HepG2 (cell line): ENCODE results near the gene DTX2. TPM values are rescaled to one million over a fixed set of nuclear protein-coding genes. Genes with fewer than 3 reads are reported as not detected.
A peak's percentile ranks its signal among the peaks of the same experiment; 100 is the strongest.

Source experiments
- CENPX ChIP-seq: sonication (generic); formaldehyde crosslinking; IDR thresholded peaks from 2 replicates; pipeline ENCODE4 v1.9.0; 2021; ENCODE audit warnings: mild to moderate bottlenecking, missing genetic modification reagents, moderate library complexity
- CHD2 ChIP-seq: IDR thresholded peaks from 2 replicates; pipeline ENCODE4 v1.6.1; 2011; ENCODE audit warnings: low read depth, low read length, improper control_type of control experiment
- DNMT3B ChIP-seq: conservative IDR thresholded peaks from 2 replicates; pipeline ENCODE4 v1.6.1; 2016; ENCODE audit warnings: missing biosample characterization, control low read depth
- ISX ChIP-seq: sonication (generic); formaldehyde crosslinking; conservative IDR thresholded peaks from 2 replicates; pipeline ENCODE4 v1.5.0; 2020; ENCODE audit warnings: missing genetic modification reagents
- JUND ChIP-seq: sonication (generic); formaldehyde crosslinking; IDR thresholded peaks from 2 replicates; pipeline ENCODE4 v1.8.0; 2022; ENCODE audit warnings: mild to moderate bottlenecking, missing genetic modification reagents
- KAT8 ChIP-seq: IDR thresholded peaks from 2 replicates; pipeline ENCODE4 v1.6.1; 2016; ENCODE audit warnings: missing genetic modification reagents, missing compliant biosample characterization
- MIXL1 ChIP-seq: IDR thresholded peaks from 2 replicates; pipeline ENCODE4 v1.6.1; 2016
- PHF20 ChIP-seq: sonication (generic); formaldehyde crosslinking; IDR thresholded peaks from 2 replicates; pipeline ENCODE4 v1.5.0; 2020; ENCODE audit warnings: mild to moderate bottlenecking, missing genetic modification reagents
- RBM39 ChIP-seq: fragments of 200-400 bp; formaldehyde crosslinking; IDR thresholded peaks from one replicate; pipeline ENCODE4 v1.6.1; 2018; ENCODE audit warnings: antibody characterized with exemption, mild to moderate bottlenecking, low read depth, low read length; ENCODE audit not compliant: poor library complexity, severe bottlenecking
- RELA ChIP-seq: sonication (generic); formaldehyde crosslinking; IDR thresholded peaks from 2 replicates; pipeline ENCODE4 v1.4.0; 2020; ENCODE audit warnings: missing genetic modification reagents
- SOX6 ChIP-seq, 2 experiments: fragments of 450-650 bp in 1 of 2; sonication (generic) in 1 of 2; formaldehyde crosslinking in 1 of 2; IDR thresholded peaks; 2 replicates each; pipeline versions ENCODE4 v1.4.0 to v1.6.1; 2017 to 2020; ENCODE audit warnings: antibody characterized with exemption in 1 of 2, mild to moderate bottlenecking in 1 of 2, missing genetic modification reagents in 1 of 2
- SRF ChIP-seq: IDR thresholded peaks from 2 replicates; pipeline ENCODE4 v1.6.1; 2011; ENCODE audit warnings: mild to moderate bottlenecking, low read depth, low read length, moderate library complexity
- SRSF4 ChIP-seq: fragments of 200-400 bp; formaldehyde crosslinking; IDR thresholded peaks from one replicate; pipeline ENCODE4 v1.6.1; 2018; ENCODE audit warnings: mild to moderate bottlenecking, low read depth, low read length, moderate library complexity; ENCODE audit not compliant: poor library complexity, severe bottlenecking
- SRSF9 ChIP-seq: fragments of 200-400 bp; formaldehyde crosslinking; IDR thresholded peaks from 2 replicates; pipeline ENCODE4 v1.6.1; 2018; ENCODE audit warnings: borderline replicate concordance, mild to moderate bottlenecking, low read depth, low read length; ENCODE audit not compliant: insufficient read depth, poor library complexity, severe bottlenecking
- ZFP36L2 ChIP-seq: sonication (generic); formaldehyde crosslinking; IDR thresholded peaks from 2 replicates; pipeline ENCODE4 v1.4.0; 2020; ENCODE audit warnings: missing genetic modification reagents
- ZNF264 ChIP-seq: sonication (generic); formaldehyde crosslinking; IDR thresholded peaks from 2 replicates; pipeline ENCODE4 v1.4.0; 2020; ENCODE audit warnings: missing genetic modification reagents
- ZNF354B ChIP-seq: sonication (generic); formaldehyde crosslinking; IDR thresholded peaks from 2 replicates; pipeline ENCODE4 v1.8.0; 2022; ENCODE audit warnings: mild to moderate bottlenecking, missing genetic modification reagents
- ZNF367 ChIP-seq: sonication (generic); formaldehyde crosslinking; IDR thresholded peaks from 2 replicates; pipeline ENCODE4 v1.4.0; 2020; ENCODE audit warnings: missing genetic modification reagents, borderline replicate concordance
- ZNF644 ChIP-seq: IDR thresholded peaks from 2 replicates; pipeline ENCODE4 v1.6.1; 2016; ENCODE audit warnings: low read depth
- polyA plus RNA-seq, 8 experiments: library from polyadenylated mRNA; depleted of rRNA in 3 of 8; stranded (reverse) in 7 of 8; unstranded in 1 of 8; fragments of >200 nt; fragmentation: Illumina TruSeq in 4 of 8; extraction: Trizol in 4 of 8; gene quantifications; 2 replicates each; pipeline versions ENCODE4 v1.2.1 to v1.2.3, GENCODE V29; 2011 to 2016; ENCODE audit warnings: low read depth in 4 of 8, missing spikeins in 1 of 8, mixed read lengths in 1 of 8; ENCODE audit not compliant: insufficient read depth in 1 of 8
- total RNA-seq, 5 experiments: library from RNA; depleted of rRNA; stranded (reverse); fragments of >200 nt; fragmentation: Illumina TruSeq; extraction: Trizol; gene quantifications; 2 replicates each; pipeline ENCODE4 v1.2.3, GENCODE V29; 2016; ENCODE audit warnings: low read depth in 1 of 5
- TF ChIP-seq, protein P1 (sequence below): sonication (generic); formaldehyde crosslinking; IDR thresholded peaks from 2 replicates; pipeline ENCODE4 v1.4.0; 2020; ENCODE audit warnings: missing genetic modification reagents
- TF ChIP-seq, protein P2 (sequence below): IDR thresholded peaks from 2 replicates; pipeline ENCODE4 v1.4.0; 2020; ENCODE audit warnings: mild to moderate bottlenecking, missing genetic modification reagents
- TF ChIP-seq, protein P3 (sequence below): sonication (generic); formaldehyde crosslinking; IDR thresholded peaks from 2 replicates; pipeline ENCODE4 v1.5.0; 2020; ENCODE audit warnings: missing genetic modification reagents
- TF ChIP-seq, protein P4 (sequence below): sonication (generic); formaldehyde crosslinking; IDR thresholded peaks from 2 replicates; pipeline ENCODE4 v1.5.0; 2020; ENCODE audit warnings: missing genetic modification reagents, mild to moderate bottlenecking, borderline replicate concordance

DTX2 gene
- total and polyA plus RNA-seq, 2 of the 13 experiments (the other 11 are each of a cell fraction or from before 2014, with no cell fraction given) = 5.5 to 6.2 TPM

DNA sequence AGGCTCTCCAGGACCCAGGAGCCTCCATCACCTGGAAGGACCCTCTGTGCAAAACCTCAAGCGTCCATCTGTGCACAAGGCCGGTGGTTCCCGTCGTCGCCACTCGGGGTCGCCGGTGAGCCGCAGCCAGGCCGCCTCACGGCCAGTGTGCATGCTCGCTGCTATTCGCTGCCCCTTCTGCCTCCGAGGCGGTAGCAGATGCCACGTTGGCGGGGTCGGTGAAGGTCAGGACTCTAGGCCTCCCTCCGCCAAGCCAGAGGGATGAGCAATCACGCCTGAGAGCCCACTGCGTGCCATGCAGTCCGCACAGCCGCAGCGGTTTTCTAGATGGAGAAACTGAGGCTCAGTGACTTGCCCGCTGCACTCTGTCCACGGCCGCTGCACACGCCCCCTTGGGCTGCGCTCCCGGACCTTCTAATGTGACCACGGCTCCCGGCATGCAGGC lies 54.5 kb downstream of the DTX2 start (continued):
- TF ChIP-seq DNMT3B (CRISPR knock-in tag) (no peak), ZNF367 (CRISPR knock-in tag) (no peak), ZNF264 (CRISPR knock-in tag) (0 out of 2 replicates have a peak, but pooled peaks have one; percentile 46), ZNF354B (CRISPR knock-in tag) (no peak), PHF20 (CRISPR knock-in tag) (no peak), KAT8 (peak; percentile 24; the same call in 1 of the 2 replicates), ZNF644 (CRISPR knock-in tag) (no peak), CHD2 (no peak), SRSF4 (no peak), SOX6 (IDR thresholded peaks at IDR 0.05) (no peak), SOX6 (CRISPR knock-in tag; IDR thresholded peaks at IDR 0.05) (no peak), ISX (no peak), SRSF9 (no peak), JUND (0 out of 2 replicates have a peak, but pooled peaks have one; percentile 49), ZFP36L2 (CRISPR knock-in tag) (no peak), SRF (no peak), RBM39 (no peak), CENPX (CRISPR knock-in tag) (no peak), MIXL1 (CRISPR knock-in tag) (no peak), RELA (CRISPR knock-in tag) (no peak)
- TF ChIP-seq, protein P1, sequence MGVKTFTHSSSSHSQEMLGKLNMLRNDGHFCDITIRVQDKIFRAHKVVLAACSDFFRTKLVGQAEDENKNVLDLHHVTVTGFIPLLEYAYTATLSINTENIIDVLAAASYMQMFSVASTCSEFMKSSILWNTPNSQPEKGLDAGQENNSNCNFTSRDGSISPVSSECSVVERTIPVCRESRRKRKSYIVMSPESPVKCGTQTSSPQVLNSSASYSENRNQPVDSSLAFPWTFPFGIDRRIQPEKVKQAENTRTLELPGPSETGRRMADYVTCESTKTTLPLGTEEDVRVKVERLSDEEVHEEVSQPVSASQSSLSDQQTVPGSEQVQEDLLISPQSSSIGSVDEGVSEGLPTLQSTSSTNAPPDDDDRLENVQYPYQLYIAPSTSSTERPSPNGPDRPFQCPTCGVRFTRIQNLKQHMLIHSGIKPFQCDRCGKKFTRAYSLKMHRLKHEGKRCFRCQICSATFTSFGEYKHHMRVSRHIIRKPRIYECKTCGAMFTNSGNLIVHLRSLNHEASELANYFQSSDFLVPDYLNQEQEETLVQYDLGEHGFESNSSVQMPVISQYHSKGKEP = peak; percentile 46; the same call in 1 of the 2 replicates
- TF ChIP-seq, protein P2, sequence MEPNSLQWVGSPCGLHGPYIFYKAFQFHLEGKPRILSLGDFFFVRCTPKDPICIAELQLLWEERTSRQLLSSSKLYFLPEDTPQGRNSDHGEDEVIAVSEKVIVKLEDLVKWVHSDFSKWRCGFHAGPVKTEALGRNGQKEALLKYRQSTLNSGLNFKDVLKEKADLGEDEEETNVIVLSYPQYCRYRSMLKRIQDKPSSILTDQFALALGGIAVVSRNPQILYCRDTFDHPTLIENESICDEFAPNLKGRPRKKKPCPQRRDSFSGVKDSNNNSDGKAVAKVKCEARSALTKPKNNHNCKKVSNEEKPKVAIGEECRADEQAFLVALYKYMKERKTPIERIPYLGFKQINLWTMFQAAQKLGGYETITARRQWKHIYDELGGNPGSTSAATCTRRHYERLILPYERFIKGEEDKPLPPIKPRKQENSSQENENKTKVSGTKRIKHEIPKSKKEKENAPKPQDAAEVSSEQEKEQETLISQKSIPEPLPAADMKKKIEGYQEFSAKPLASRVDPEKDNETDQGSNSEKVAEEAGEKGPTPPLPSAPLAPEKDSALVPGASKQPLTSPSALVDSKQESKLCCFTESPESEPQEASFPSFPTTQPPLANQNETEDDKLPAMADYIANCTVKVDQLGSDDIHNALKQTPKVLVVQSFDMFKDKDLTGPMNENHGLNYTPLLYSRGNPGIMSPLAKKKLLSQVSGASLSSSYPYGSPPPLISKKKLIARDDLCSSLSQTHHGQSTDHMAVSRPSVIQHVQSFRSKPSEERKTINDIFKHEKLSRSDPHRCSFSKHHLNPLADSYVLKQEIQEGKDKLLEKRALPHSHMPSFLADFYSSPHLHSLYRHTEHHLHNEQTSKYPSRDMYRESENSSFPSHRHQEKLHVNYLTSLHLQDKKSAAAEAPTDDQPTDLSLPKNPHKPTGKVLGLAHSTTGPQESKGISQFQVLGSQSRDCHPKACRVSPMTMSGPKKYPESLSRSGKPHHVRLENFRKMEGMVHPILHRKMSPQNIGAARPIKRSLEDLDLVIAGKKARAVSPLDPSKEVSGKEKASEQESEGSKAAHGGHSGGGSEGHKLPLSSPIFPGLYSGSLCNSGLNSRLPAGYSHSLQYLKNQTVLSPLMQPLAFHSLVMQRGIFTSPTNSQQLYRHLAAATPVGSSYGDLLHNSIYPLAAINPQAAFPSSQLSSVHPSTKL = peak; percentile 44
- TF ChIP-seq, protein P3, sequence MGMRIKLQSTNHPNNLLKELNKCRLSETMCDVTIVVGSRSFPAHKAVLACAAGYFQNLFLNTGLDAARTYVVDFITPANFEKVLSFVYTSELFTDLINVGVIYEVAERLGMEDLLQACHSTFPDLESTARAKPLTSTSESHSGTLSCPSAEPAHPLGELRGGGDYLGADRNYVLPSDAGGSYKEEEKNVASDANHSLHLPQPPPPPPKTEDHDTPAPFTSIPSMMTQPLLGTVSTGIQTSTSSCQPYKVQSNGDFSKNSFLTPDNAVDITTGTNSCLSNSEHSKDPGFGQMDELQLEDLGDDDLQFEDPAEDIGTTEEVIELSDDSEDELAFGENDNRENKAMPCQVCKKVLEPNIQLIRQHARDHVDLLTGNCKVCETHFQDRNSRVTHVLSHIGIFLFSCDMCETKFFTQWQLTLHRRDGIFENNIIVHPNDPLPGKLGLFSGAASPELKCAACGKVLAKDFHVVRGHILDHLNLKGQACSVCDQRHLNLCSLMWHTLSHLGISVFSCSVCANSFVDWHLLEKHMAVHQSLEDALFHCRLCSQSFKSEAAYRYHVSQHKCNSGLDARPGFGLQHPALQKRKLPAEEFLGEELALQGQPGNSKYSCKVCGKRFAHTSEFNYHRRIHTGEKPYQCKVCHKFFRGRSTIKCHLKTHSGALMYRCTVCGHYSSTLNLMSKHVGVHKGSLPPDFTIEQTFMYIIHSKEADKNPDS (CRISPR knock-in tag) = no peak
- TF ChIP-seq, protein P4, sequence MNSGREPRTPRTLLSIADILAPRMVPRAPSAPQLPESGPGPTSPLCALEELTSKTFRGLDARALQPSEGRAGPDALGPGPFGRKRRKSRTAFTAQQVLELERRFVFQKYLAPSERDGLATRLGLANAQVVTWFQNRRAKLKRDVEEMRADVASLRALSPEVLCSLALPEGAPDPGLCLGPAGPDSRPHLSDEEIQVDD (CRISPR knock-in tag) = 0 out of 2 replicates have a peak, but pooled peaks have one; percentile 70
